Measurements from ENCODE around the gene MOB3C.
"Not testable (repeated sequence)": the region's sequence is repeated elsewhere in the genome, so short reads cannot be mapped to it uniquely, and the experiment has no call there.

Gene MOB3C

GRCh38 chr1:46655848-46656247 lies 39.2 kb upstream of the MOB3C start:
- no peaks in the 10 kb centered on the region for H3K27me3 ChIP-seq (replicated peaks; ENCODE audit: insufficient read depth, low read length)
- TF ChIP-seq EZH2phosphoT487 (IDR thresholded peaks at IDR 0.05; ENCODE audit: low read length) = no peak
- TF ChIP-seq CTCF (IDR thresholded peaks at IDR 0.05; ENCODE audit: low read length) = no peak
- TF ChIP-seq EZH2 (optimal IDR thresholded peaks at IDR 0.05; ENCODE audit: low read depth, low read length) = no peak
- H3K79me2 ChIP-seq (ENCODE audit: low read length) = peaks cover 5% of the 10 kb centered on the region
- H3K9me3 ChIP-seq (replicated peaks; ENCODE audit: insufficient read depth, low read length) = no peaks in the 10 kb centered on the region
- no peaks in the 10 kb centered on the region; the same call in 1 of the 2 replicates for H3K36me3 ChIP-seq (replicated peaks; ENCODE audit: insufficient read depth, low read length)
- no peak overlapping the region for H2AFZ ChIP-seq (ENCODE audit: low read length)
- peaks cover 11% of the 10 kb centered on the region for H3F3A ChIP-seq (ENCODE audit: insufficient read depth, low read length)
- no peak overlapping the region for H3K9ac ChIP-seq (ENCODE audit: low read length)
- H3K4me3 ChIP-seq (ENCODE audit: low read length) = no peak overlapping the region
- H3K4me2 ChIP-seq (ENCODE audit: low read depth, low read length) = no peak overlapping the region
- peaks cover 10% of the 10 kb centered on the region for H3K4me1 ChIP-seq (ENCODE audit: low read length)
- no peak overlapping the region for H3K27ac ChIP-seq (ENCODE audit: low read length)
- DNase-seq = no peak
- no peaks in the 10 kb centered on the region; the same call in 1 of the 2 replicates for H4K20me1 ChIP-seq (ENCODE audit: insufficient read depth, low read length)
- H3K9me2 ChIP-seq (replicated peaks; ENCODE audit: insufficient read depth, low read length) = no peaks in the 10 kb centered on the region

- H3K27me3 ChIP-seq (replicated peaks; ENCODE audit: insufficient read depth, low read length); H3K36me3 ChIP-seq (replicated peaks; ENCODE audit: insufficient read depth, low read length); H4K20me1 ChIP-seq (ENCODE audit: insufficient read depth, low read length); H3K27ac ChIP-seq (ENCODE audit: low read length); H3K9ac ChIP-seq (ENCODE audit: low read length); DNase-seq; H3F3A ChIP-seq (ENCODE audit: insufficient read depth, low read length); H2AFZ ChIP-seq (ENCODE audit: low read length); H3K9me2 ChIP-seq (replicated peaks; ENCODE audit: insufficient read depth, low read length); H3K4me2 ChIP-seq (ENCODE audit: low read depth, low read length); H3K4me1 ChIP-seq (ENCODE audit: low read length); H3K79me2 ChIP-seq (ENCODE audit: low read length); H3K9me3 ChIP-seq (replicated peaks; ENCODE audit: insufficient read depth, low read length); H3K4me3 ChIP-seq (ENCODE audit: low read length): not testable (repeated sequence)
These were observed 38.1 kb upstream of the MOB3C start for GRCh38 chr1:46654698-46655097.

GRCh38 chr1:46654012-46654411 lies 37.4 kb upstream of the MOB3C start:
- H3K27me3 ChIP-seq (replicated peaks; ENCODE audit: insufficient read depth, low read length) = no peaks in the 10 kb centered on the region
- no peak overlapping the region for H3K4me2 ChIP-seq (ENCODE audit: low read depth, low read length)
- no peaks in the 10 kb centered on the region for H3K4me1 ChIP-seq (ENCODE audit: low read length)
- H3K4me3 ChIP-seq (ENCODE audit: low read length) = no peak overlapping the region
- no peaks in the 10 kb centered on the region for H4K20me1 ChIP-seq (ENCODE audit: insufficient read depth, low read length)
- no peaks in the 10 kb centered on the region for H3K9me2 ChIP-seq (replicated peaks; ENCODE audit: insufficient read depth, low read length)
- no peak overlapping the region for H3K27ac ChIP-seq (ENCODE audit: low read length)
- no peak overlapping the region for H3K9ac ChIP-seq (ENCODE audit: low read length)
- H3K9me3 ChIP-seq (replicated peaks; ENCODE audit: insufficient read depth, low read length) = no peaks in the 10 kb centered on the region
- H3K79me2 ChIP-seq (ENCODE audit: low read length) = no peaks in the 10 kb centered on the region
- H2AFZ ChIP-seq (ENCODE audit: low read length) = no peak overlapping the region
- H3K36me3 ChIP-seq (replicated peaks; ENCODE audit: insufficient read depth, low read length) = peaks cover 4% of the 10 kb centered on the region; the same call in 1 of the 2 replicates
- TF ChIP-seq EZH2phosphoT487 (IDR thresholded peaks at IDR 0.05; ENCODE audit: low read length) = no peak
- DNase-seq = no peak
- H3F3A ChIP-seq (ENCODE audit: insufficient read depth, low read length) = no peaks in the 10 kb centered on the region

GRCh38 chr1:46653405-46653958 lies 36.9 kb upstream of the MOB3C start:
- Histone ChIP-seq H3K79me2 (ENCODE audit: low read length) (no peaks in the 10 kb centered on the region), H3K9ac (ENCODE audit: low read length) (no peak overlapping the region), H3K4me1 (ENCODE audit: low read length) (no peaks in the 10 kb centered on the region), H3K36me3 (replicated peaks; ENCODE audit: insufficient read depth, low read length) (peaks cover 4% of the 10 kb centered on the region; the same call in 1 of the 2 replicates), H3K9me3 (replicated peaks; ENCODE audit: insufficient read depth, low read length) (no peaks in the 10 kb centered on the region), H4K20me1 (ENCODE audit: insufficient read depth, low read length) (no peaks in the 10 kb centered on the region), H3K9me2 (replicated peaks; ENCODE audit: insufficient read depth, low read length) (no peaks in the 10 kb centered on the region), H3K4me3 (ENCODE audit: low read length) (no peak overlapping the region), H3K27me3 (replicated peaks; ENCODE audit: insufficient read depth, low read length) (no peaks in the 10 kb centered on the region), H3K27ac (ENCODE audit: low read length) (no peak overlapping the region), H3K4me2 (ENCODE audit: low read depth, low read length) (no peak overlapping the region), H3F3A (ENCODE audit: insufficient read depth, low read length) (no peaks in the 10 kb centered on the region), H2AFZ (ENCODE audit: low read length) (no peak overlapping the region)
- no peak for TF ChIP-seq EZH2 (optimal IDR thresholded peaks at IDR 0.05; ENCODE audit: low read depth, low read length)
- TF ChIP-seq CTCF (IDR thresholded peaks at IDR 0.05; ENCODE audit: low read length) = no peak
- TF ChIP-seq EZH2phosphoT487 (IDR thresholded peaks at IDR 0.05; ENCODE audit: low read length) = no peak
- no peak for DNase-seq
